ENCODE results near the gene MLLT6.

MLLT6 gene

GRCh38 chr17:38739305-38739704, 34.2 kb downstream of the MLLT6 start:
- H2AFZ ChIP-seq (ENCODE audit: low read length): no peak overlapping the region
- H3K27me3 ChIP-seq (replicated peaks; ENCODE audit: insufficient read depth, low read length): peaks cover 4% of the 10 kb centered on the region; the same call in 1 of the 2 replicates
- H3K27ac ChIP-seq (ENCODE audit: low read length): no peak overlapping the region
- H3K4me2 ChIP-seq (ENCODE audit: low read depth, low read length): no peak overlapping the region
- no peaks in the 10 kb centered on the region for H3F3A ChIP-seq (ENCODE audit: insufficient read depth, low read length)
- H3K4me1 ChIP-seq (ENCODE audit: low read length): no peaks in the 10 kb centered on the region
- TF ChIP-seq EZH2 (optimal IDR thresholded peaks at IDR 0.05; ENCODE audit: low read depth, low read length): no peak
- TF ChIP-seq CTCF (IDR thresholded peaks at IDR 0.05; ENCODE audit: low read length): no peak
- no peak for TF ChIP-seq EZH2phosphoT487 (IDR thresholded peaks at IDR 0.05; ENCODE audit: low read length)
- H3K4me3 ChIP-seq (ENCODE audit: low read length): no peak overlapping the region
- H3K9me3 ChIP-seq (replicated peaks; ENCODE audit: insufficient read depth, low read length): no peaks in the 10 kb centered on the region
- no peaks in the 10 kb centered on the region for H3K79me2 ChIP-seq (ENCODE audit: low read length)
- H3K9me2 ChIP-seq (replicated peaks; ENCODE audit: insufficient read depth, low read length): no peaks in the 10 kb centered on the region
- no peak overlapping the region for H3K9ac ChIP-seq (ENCODE audit: low read length)
- no peaks in the 10 kb centered on the region for H4K20me1 ChIP-seq (ENCODE audit: insufficient read depth, low read length)
- no peak for DNase-seq
- H3K36me3 ChIP-seq (replicated peaks; ENCODE audit: insufficient read depth, low read length): no peaks in the 10 kb centered on the region

GRCh38 chr17:38740044-38740443, 35.0 kb downstream of the MLLT6 start:
- Histone ChIP-seq H3K27me3 (replicated peaks; ENCODE audit: insufficient read depth, low read length) (peaks cover 4% of the 10 kb centered on the region; the same call in 1 of the 2 replicates), H3K36me3 (replicated peaks; ENCODE audit: insufficient read depth, low read length) (no peaks in the 10 kb centered on the region), H4K20me1 (ENCODE audit: insufficient read depth, low read length) (no peaks in the 10 kb centered on the region), H3F3A (ENCODE audit: insufficient read depth, low read length) (no peaks in the 10 kb centered on the region), H3K4me2 (ENCODE audit: low read depth, low read length) (no peak overlapping the region), H3K4me3 (ENCODE audit: low read length) (no peak overlapping the region), H3K79me2 (ENCODE audit: low read length) (no peaks in the 10 kb centered on the region), H3K4me1 (ENCODE audit: low read length) (no peaks in the 10 kb centered on the region), H3K9me3 (replicated peaks; ENCODE audit: insufficient read depth, low read length) (no peaks in the 10 kb centered on the region), H2AFZ (ENCODE audit: low read length) (no peak overlapping the region), H3K9me2 (replicated peaks; ENCODE audit: insufficient read depth, low read length) (no peaks in the 10 kb centered on the region), H3K9ac (ENCODE audit: low read length) (no peak overlapping the region), H3K27ac (ENCODE audit: low read length) (no peak overlapping the region)
- no peak for DNase-seq
- TF ChIP-seq CTCF (IDR thresholded peaks at IDR 0.05; ENCODE audit: low read length) (no peak), EZH2 (optimal IDR thresholded peaks at IDR 0.05; ENCODE audit: low read depth, low read length) (no peak)

GRCh38 chr17:38740806-38741205, 35.7 kb downstream of the MLLT6 start:
- H3K27me3 ChIP-seq (replicated peaks; ENCODE audit: insufficient read depth, low read length): peaks cover 4% of the 10 kb centered on the region; the same call in 1 of the 2 replicates
- no peaks in the 10 kb centered on the region for H3F3A ChIP-seq (ENCODE audit: insufficient read depth, low read length)
- H3K9me3 ChIP-seq (replicated peaks; ENCODE audit: insufficient read depth, low read length): no peaks in the 10 kb centered on the region
- H3K27ac ChIP-seq (ENCODE audit: low read length): no peak overlapping the region
- no peak overlapping the region for H3K9ac ChIP-seq (ENCODE audit: low read length)
- H3K79me2 ChIP-seq (ENCODE audit: low read length): no peaks in the 10 kb centered on the region
- H3K36me3 ChIP-seq (replicated peaks; ENCODE audit: insufficient read depth, low read length): no peaks in the 10 kb centered on the region
- no peaks in the 10 kb centered on the region for H4K20me1 ChIP-seq (ENCODE audit: insufficient read depth, low read length)
- no peak for TF ChIP-seq EZH2 (optimal IDR thresholded peaks at IDR 0.05; ENCODE audit: low read depth, low read length)
- no peak for TF ChIP-seq CTCF (IDR thresholded peaks at IDR 0.05; ENCODE audit: low read length)
- no peak for TF ChIP-seq EZH2phosphoT487 (IDR thresholded peaks at IDR 0.05; ENCODE audit: low read length)
- H2AFZ ChIP-seq (ENCODE audit: low read length): no peak overlapping the region
- no peak for DNase-seq
- H3K4me1 ChIP-seq (ENCODE audit: low read length): no peaks in the 10 kb centered on the region
- H3K9me2 ChIP-seq (replicated peaks; ENCODE audit: insufficient read depth, low read length): no peaks in the 10 kb centered on the region
- H3K4me3 ChIP-seq (ENCODE audit: low read length): no peak overlapping the region
- no peak overlapping the region for H3K4me2 ChIP-seq (ENCODE audit: low read depth, low read length)
